Endodermal cell (in vitro differentiated cells): Measurements from ENCODE around the gene GOLGA6A. TPM values are rescaled to one million over a fixed set of nuclear protein-coding genes. Genes with fewer than 3 reads are reported as not detected.

Source experiments
- DNase-seq: peaks from one replicate; pipeline ENCODE4 v3.0.0-alpha.2; 2017
- H3K27ac ChIP-seq: 2 replicates; pipeline ENCODE4 v1.5.1; 2013; ENCODE audit warnings: mild to moderate bottlenecking, low read depth, low read length, moderate library complexity
- H3K27me3 ChIP-seq: 2 replicates; pipeline ENCODE4 v1.6.1; 2013; ENCODE audit warnings: mild to moderate bottlenecking, low read length, moderate library complexity; ENCODE audit not compliant: insufficient read depth, control insufficient read depth, poor library complexity, severe bottlenecking
- H3K36me3 ChIP-seq: 2 replicates; pipeline ENCODE4 v1.7.0; 2013; ENCODE audit warnings: mild to moderate bottlenecking, low read length, moderate library complexity; ENCODE audit not compliant: control insufficient read depth, insufficient read depth
- H3K4me1 ChIP-seq: one replicate; pipeline ENCODE4 v1.7.0; 2013; ENCODE audit warnings: low read length; ENCODE audit not compliant: control insufficient read depth, insufficient read depth
- H3K4me3 ChIP-seq: 2 replicates; pipeline ENCODE4 v1.5.1; 2013; ENCODE audit warnings: mild to moderate bottlenecking, low read length, moderate library complexity
- H3K9ac ChIP-seq: 2 replicates; pipeline ENCODE4 v1.6.1; 2013; ENCODE audit warnings: mild to moderate bottlenecking, low read length, moderate library complexity; ENCODE audit not compliant: poor library complexity, severe bottlenecking; ENCODE audit errors: extremely low read depth
- H3K9me3 ChIP-seq: 2 replicates; pipeline ENCODE4 v1.6.1; 2013; ENCODE audit warnings: mild to moderate bottlenecking, low read length, moderate library complexity; ENCODE audit not compliant: control insufficient read depth
- H3K27ac Mint-ChIP-seq: 2 replicates; pipeline ENCODE4 v1.8.0; 2020; ENCODE audit warnings: mixed read lengths
- H3K27me3 Mint-ChIP-seq: 2 replicates; pipeline ENCODE4 v1.8.0; 2021; ENCODE audit warnings: mild to moderate bottlenecking, mixed read lengths; ENCODE audit not compliant: insufficient read depth
- H3K36me3 Mint-ChIP-seq: 2 replicates; pipeline ENCODE4 v1.8.0; 2020; ENCODE audit warnings: low read depth, mixed read lengths
- H3K4me1 Mint-ChIP-seq: 2 replicates; pipeline ENCODE4 v1.8.0; 2020; ENCODE audit warnings: mixed read lengths
- H3K4me3 Mint-ChIP-seq: 2 replicates; pipeline ENCODE4 v1.8.0; 2020; ENCODE audit warnings: mild to moderate bottlenecking, moderate library complexity, mixed read lengths
- H3K9me3 Mint-ChIP-seq: 2 replicates; pipeline ENCODE4 v1.8.0; 2020; ENCODE audit warnings: mild to moderate bottlenecking, mixed read lengths
- CTCF ChIP-seq: fragments of 200-600 bp; sonication (generic); conservative IDR thresholded peaks from 2 replicates; pipeline ENCODE4 v1.5.0; 2021; ENCODE audit warnings: antibody characterized with exemption, mild to moderate bottlenecking
- WGBS, 2 experiments: methylation state at CpG; one replicate each; pipeline versions ENCODE4 v1.1.5 to v1.1.7; 2013; ENCODE audit warnings: missing lambda C conversion rate in 2 of 2, mixed read lengths in 1 of 2; ENCODE audit not compliant: insufficient coverage in 1 of 2, insufficient read length in 1 of 2; 5-methylcytosine and 5-hydroxymethylcytosine counted together
- total RNA-seq, 2 donors: library from RNA; stranded (reverse); fragmentation: NEBNext Ultra II Directional in 1 of 2; extraction: Animal tissue kit (Norgen Biotek cat#: 25700) in 1 of 2; gene quantifications; 2 replicates in 1 of 2; 3 replicates in 1 of 2; pipeline ENCODE4 v1.2.1, GENCODE V29; 2021

GOLGA6A gene
- total RNA-seq, 2 donors from 2014 or later: 0.75 to 0.86 TPM

GRCh38 chr15:74045636-74046274 is 36.6 kb downstream of the GOLGA6A start:
- Mint-ChIP-seq H3K27ac (no peak overlapping the region), H3K36me3 (no peaks in the 10 kb centered on the region), H3K27me3 (peaks cover 3% of the 10 kb centered on the region), H3K4me1 (peaks cover 3% of the 10 kb centered on the region), H3K9me3 (no peaks in the 10 kb centered on the region), H3K4me3 (no peak overlapping the region)
- Histone ChIP-seq H3K9me3 (no peaks in the 10 kb centered on the region), H3K4me3 (no peak overlapping the region), H3K4me1 (no peaks in the 10 kb centered on the region), H3K36me3 (no peaks in the 10 kb centered on the region), H3K27me3 (no peaks in the 10 kb centered on the region), H3K9ac (no peak overlapping the region), H3K27ac (no peak overlapping the region)
- no peak for TF ChIP-seq CTCF
- 85 to 87% methylated on average over 5 to 7 of the region's 7 CpGs for WGBS, 2 experiments
- DNase-seq: no peak

- H3K36me3 Mint-ChIP-seq: no peaks in the 10 kb centered on the region
- Histone ChIP-seq H3K4me1 (no peaks in the 10 kb centered on the region), H3K27ac (no peak overlapping the region), H3K4me3 (no peak overlapping the region), H3K36me3 (no peaks in the 10 kb centered on the region), H3K9ac (no peak overlapping the region), H3K27me3 (no peaks in the 10 kb centered on the region), H3K9me3 (no peaks in the 10 kb centered on the region)
- no peak overlapping the region for H3K4me3 Mint-ChIP-seq
- DNase-seq: no peak
- H3K4me1 Mint-ChIP-seq: peaks cover 3% of the 10 kb centered on the region
- no peak overlapping the region for H3K27ac Mint-ChIP-seq
- no peak for TF ChIP-seq CTCF
- H3K27me3 Mint-ChIP-seq: peaks cover 3% of the 10 kb centered on the region
- no peaks in the 10 kb centered on the region for H3K9me3 Mint-ChIP-seq
Measured at GRCh38 chr15:74045184-74045583, 37.2 kb downstream of the GOLGA6A start.

GRCh38 chr15:74044267-74045110 is 37.9 kb downstream of the GOLGA6A start:
- Histone ChIP-seq H3K36me3 (no peaks in the 10 kb centered on the region), H3K9ac (no peak overlapping the region), H3K9me3 (no peaks in the 10 kb centered on the region), H3K4me1 (no peaks in the 10 kb centered on the region), H3K4me3 (no peak overlapping the region), H3K27me3 (no peaks in the 10 kb centered on the region), H3K27ac (no peak overlapping the region)
- Mint-ChIP-seq H3K27me3 (peaks cover 3% of the 10 kb centered on the region), H3K27ac (no peak overlapping the region), H3K9me3 (no peaks in the 10 kb centered on the region), H3K36me3 (no peaks in the 10 kb centered on the region), H3K4me1 (peaks cover 3% of the 10 kb centered on the region), H3K4me3 (no peak overlapping the region)
- TF ChIP-seq CTCF: no peak
- 93 to 95% methylated on average over 29 to 31 of the region's 31 CpGs for WGBS, 2 experiments
- DNase-seq: no peak
